ENCODE measurements around the gene FADS2. TPM values are rescaled to one million over a fixed set of nuclear protein-coding genes. Genes with fewer than 3 reads are reported as not detected.
A peak's percentile ranks its signal among the peaks of the same experiment; 100 is the strongest.

FADS2 gene
- total and polyA plus RNA-seq, 4 donors = 44.5 to 165 (median 78.8) TPM

DNA sequence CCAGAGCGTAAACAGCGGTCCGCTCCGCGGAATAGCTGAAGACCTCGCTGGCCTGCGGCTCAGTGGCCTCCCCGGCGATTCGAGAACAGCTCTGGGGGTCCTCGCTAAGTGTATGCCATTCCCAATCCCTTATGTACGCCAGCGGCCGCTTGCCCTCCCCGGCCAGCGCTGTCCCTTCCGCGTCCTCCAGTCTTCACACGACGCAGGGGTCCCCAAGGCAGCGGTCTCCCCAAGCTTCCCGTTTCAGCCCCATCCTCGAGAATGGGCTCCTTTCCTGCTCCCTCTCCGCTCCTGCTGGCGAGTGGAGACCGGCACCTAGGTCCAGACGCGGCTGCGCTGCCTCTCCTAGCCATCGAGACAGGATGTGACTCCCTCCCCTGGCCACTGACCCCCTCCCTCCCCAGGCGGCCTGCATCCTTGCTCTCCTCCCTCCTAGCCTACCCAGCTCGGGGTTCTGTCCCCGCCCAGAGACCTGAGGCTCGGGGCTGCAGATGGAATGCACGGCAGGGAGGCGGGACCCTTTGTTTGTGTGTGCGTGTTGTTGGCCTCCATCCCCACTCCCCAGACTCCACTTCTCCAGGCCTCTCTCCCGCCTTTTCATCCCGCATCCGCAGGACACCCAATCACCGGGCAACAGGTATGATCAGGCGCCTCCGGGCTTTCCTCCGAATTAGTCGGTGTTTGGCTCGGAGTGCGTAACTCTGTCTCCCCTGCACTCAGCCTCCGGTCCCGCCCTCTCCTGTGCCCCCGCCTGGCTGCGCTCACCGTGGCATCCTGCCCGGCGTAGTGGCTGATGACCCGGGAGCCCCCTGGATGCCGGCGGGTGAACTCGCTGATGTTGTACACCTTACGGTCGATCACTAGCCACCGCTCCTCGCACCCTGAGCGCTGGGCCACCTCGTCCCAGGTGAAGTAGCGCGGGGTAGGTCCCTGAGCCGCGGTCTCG, 12.0 kb upstream of the FADS2 start:
- WGBS, 2 donors = 1% methylated on average over 69 of the region's 69 CpGs
- peak overlapping the region; percentile 96 to 98 for H3K27ac ChIP-seq (ENCODE audit: low read depth in 1 of 2, low read length in 1 of 2)
- DNase-seq (peak; percentile 78 to 82 (median 81)), ATAC-seq (ENCODE audit: insufficient read depth, low FRiP score) (peak; percentile 16)
- no peaks in the 10 kb centered on the region for H3K27me3 ChIP-seq (ENCODE audit: control insufficient read depth in 3 of 3, insufficient read depth in 3 of 3, low read length in 2 of 3)
- H3K36me3 ChIP-seq (ENCODE audit: control insufficient read depth in 4 of 4, insufficient read depth in 4 of 4, low read length in 4 of 4) = peaks cover 3 to 18% (median 7%) of the 10 kb centered on the region in 4 donors
- peak overlapping the region; percentile 73 to 94 for H3K9ac ChIP-seq (ENCODE audit: insufficient read depth in 1 of 2, low read length in 2 of 2)
- peak overlapping the region; percentile 69 for H3K4me3 ChIP-seq
- no peaks in the 10 kb centered on the region for H3K9me3 ChIP-seq (ENCODE audit: control insufficient read depth in 4 of 4, insufficient read depth in 3 of 4, low read length in 3 of 4)
- peaks cover 0 to 14% (median 2%) of the 10 kb centered on the region in 5 donors for H3K4me1 ChIP-seq (ENCODE audit: control insufficient read depth in 5 of 5, insufficient read depth in 5 of 5, low read length in 5 of 5)
- no peak for TF ChIP-seq CTCF (IDR thresholded peaks at IDR 0.05; ENCODE audit: control extremely low read depth, extremely low read depth)

GRCh38 chr11:61816736-61817455, 11.2 kb upstream of the FADS2 start, which contains the start of gene FADS1:
TSS of gene FADS1 (minus strand) at chr11:61817003. CDS start at chr11:61816929, 74 bp downstream.
- WGBS, 2 donors = 0 to 1% methylated on average over 69 to 73 of the region's 73 CpGs
- Histone ChIP-seq H3K9me3 (ENCODE audit: control insufficient read depth in 4 of 4, insufficient read depth in 3 of 4, low read length in 3 of 4) (no peaks in the 10 kb centered on the region), H3K36me3 (ENCODE audit: control insufficient read depth in 4 of 4, insufficient read depth in 4 of 4, low read length in 4 of 4) (peaks cover 3 to 14% (median 7%) of the 10 kb centered on the region in 4 donors), H3K4me3 (peak within 1 kb of the TSS; percentile 69), H3K27me3 (ENCODE audit: control insufficient read depth in 3 of 3, insufficient read depth in 3 of 3, low read length in 2 of 3) (no peaks in the 10 kb centered on the region), H3K4me1 (ENCODE audit: control insufficient read depth in 5 of 5, insufficient read depth in 5 of 5, low read length in 5 of 5) (peaks cover 0 to 14% (median 2%) of the 10 kb centered on the region in 5 donors), H3K9ac (ENCODE audit: insufficient read depth in 1 of 2, low read length in 2 of 2) (peak within 1 kb of the TSS; percentile 73 to 94), H3K27ac (ENCODE audit: low read depth in 1 of 2, low read length in 1 of 2) (peak within 1 kb of the TSS; percentile 96 to 98)
- DNase-seq = peak; percentile 95 to 97 (median 97)
- peak; percentile 63 for ATAC-seq (ENCODE audit: insufficient read depth, low FRiP score)
- peak; percentile 60 for TF ChIP-seq CTCF (IDR thresholded peaks at IDR 0.05; ENCODE audit: control extremely low read depth, extremely low read depth)

DNA sequence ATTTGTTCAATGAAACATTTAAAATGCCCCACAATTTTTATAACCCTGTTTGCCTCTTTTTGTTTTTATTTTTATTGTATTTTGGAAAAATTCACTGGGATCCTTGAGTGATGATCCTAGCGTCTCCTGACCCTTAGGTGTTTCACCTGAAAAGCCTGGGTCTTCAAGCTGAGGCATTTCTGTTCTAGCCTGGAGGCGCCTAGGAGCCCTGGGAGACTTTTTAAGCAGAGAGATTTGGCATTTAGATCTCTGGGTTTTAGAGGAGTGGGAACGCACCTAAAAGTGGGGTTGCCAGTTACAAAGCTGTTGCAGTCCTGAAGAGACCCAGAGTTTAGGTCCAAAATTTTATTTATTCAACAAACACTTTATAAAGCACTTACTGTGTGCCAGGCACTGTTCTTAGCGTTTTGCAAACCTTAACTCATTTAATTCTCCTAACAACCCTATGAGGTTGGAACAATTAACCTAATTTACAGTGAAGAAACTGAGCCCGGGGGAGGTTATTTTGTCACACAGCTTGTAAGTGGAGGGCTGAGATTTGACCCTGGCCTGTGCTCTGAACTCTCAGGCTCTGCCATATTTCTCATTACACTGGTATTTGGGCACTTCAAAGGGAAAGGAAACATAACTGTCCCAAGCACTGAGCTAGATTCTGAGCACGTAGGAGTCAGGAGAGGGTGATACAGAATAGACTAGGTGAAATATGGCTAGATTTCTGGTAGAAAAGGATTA, 10.5 kb upstream of the FADS2 start:
- peak overlapping the region in 1 of 2 donors; percentile 65 for H3K9ac ChIP-seq (ENCODE audit: insufficient read depth in 1 of 2, low read length in 2 of 2)
- ATAC-seq (ENCODE audit: insufficient read depth, low FRiP score) (no peak), DNase-seq (peak in 1 of 3 donors; percentile 10)
- H3K4me1 ChIP-seq (ENCODE audit: control insufficient read depth in 5 of 5, insufficient read depth in 5 of 5, low read length in 5 of 5) = peaks cover 0 to 14% (median 2%) of the 10 kb centered on the region in 5 donors
- H3K36me3 ChIP-seq (ENCODE audit: control insufficient read depth in 4 of 4, insufficient read depth in 4 of 4, low read length in 4 of 4) = peaks cover 0 to 7% (median 1%) of the 10 kb centered on the region in 4 donors
- no peak overlapping the region for H3K4me3 ChIP-seq
- no peak for TF ChIP-seq CTCF (IDR thresholded peaks at IDR 0.05; ENCODE audit: control extremely low read depth, extremely low read depth)
- peak overlapping the region; percentile 96 to 98 for H3K27ac ChIP-seq (ENCODE audit: low read depth in 1 of 2, low read length in 1 of 2)
- 64 to 82% methylated on average over 6 of the region's 6 CpGs for WGBS, 2 donors
- H3K27me3 ChIP-seq (ENCODE audit: control insufficient read depth in 3 of 3, insufficient read depth in 3 of 3, low read length in 2 of 3) = no peaks in the 10 kb centered on the region
- H3K9me3 ChIP-seq (ENCODE audit: control insufficient read depth in 4 of 4, insufficient read depth in 3 of 4, low read length in 3 of 4) = no peaks in the 10 kb centered on the region
